SK-N-SH (cell line): ENCODE measurements around the gene CRTC3. TPM values are rescaled to one million over a fixed set of nuclear protein-coding genes. Genes with fewer than 3 reads are reported as not detected.

Source experiments
- CTCF ChIA-PET: fragments of 300-600, 350-600 bp; formaldehyde crosslinking; extraction: SDS; loops from one replicate; lab custom pipeline; 2021; lab: Yijun Ruan, JAX
- POLR2A ChIA-PET: fragments of 350-600 bp; sonication (Branson Sonifier 250); formaldehyde crosslinking; extraction: SDS; loops from one replicate; lab custom pipeline; 2020; ENCODE audit warnings: antibody characterized with exemption, inconsistent platforms; lab: Yijun Ruan, JAX
- DNase-seq: peaks from one replicate; pipeline ENCODE4 v3.0.0; 2012
- H2AFZ ChIP-seq: fragments of 200-600 bp; sonication (generic); 2 replicates; pipeline ENCODE4 v1.8.1; 2016; ENCODE audit warnings: antibody characterized with exemption, mild to moderate bottlenecking, low read depth
- H3F3A ChIP-seq: fragments of 200-600 bp; sonication (generic); replicated peaks from 2 replicates; pipeline ENCODE3; 2016; ENCODE audit warnings: antibody characterized with exemption, mild to moderate bottlenecking; ENCODE audit not compliant: insufficient read depth
- H3K27ac ChIP-seq, 2 experiments: fragments of 200-500 bp in 1 of 2; fragments of 200-600 bp in 1 of 2; sonication (Bioruptor generic) in 1 of 2; sonication (generic), shearing (Covaris generic) in 1 of 2; 2 replicates each; pipeline versions ENCODE4 v1.5.1 to v1.6.1; 2014 to 2016; ENCODE audit warnings: low read depth in 2 of 2, inconsistent platforms in 1 of 2, low read length in 1 of 2, mild to moderate bottlenecking in 1 of 2, mixed read lengths in 1 of 2
- H3K27me3 ChIP-seq: fragments of 200-600 bp; sonication (generic), shearing (Covaris generic); 2 replicates; pipeline ENCODE4 v1.6.1; 2016; ENCODE audit warnings: mixed run types; ENCODE audit not compliant: insufficient read depth
- H3K36me3 ChIP-seq, 2 experiments: fragments of 200-500 bp in 1 of 2; fragments of 200-600 bp in 1 of 2; sonication (Bioruptor generic) in 1 of 2; sonication (generic) in 1 of 2; replicated peaks in 1 of 2; 2 replicates each; pipeline versions ENCODE3 to v1.5.1; 2014 to 2016; ENCODE audit warnings: low read length in 1 of 2, mild to moderate bottlenecking in 1 of 2; ENCODE audit not compliant: insufficient read depth in 2 of 2, control insufficient read depth in 1 of 2
- H3K4me1 ChIP-seq, 2 experiments: fragments of 200-500 bp in 1 of 2; fragments of 200-600 bp in 1 of 2; sonication (Bioruptor generic) in 1 of 2; sonication (generic), shearing (Covaris generic) in 1 of 2; 2 replicates each; pipeline versions ENCODE4 v1.5.1 to v1.6.1; 2014 to 2016; ENCODE audit warnings: low read depth in 1 of 2, low read length in 1 of 2, mixed run types in 1 of 2; ENCODE audit not compliant: insufficient read depth in 2 of 2, control insufficient read depth in 1 of 2
- H3K4me2 ChIP-seq: fragments of 200-600 bp; sonication (generic), shearing (Covaris generic); 2 replicates; pipeline ENCODE4 v1.6.1; 2017; ENCODE audit warnings: mixed run types
- H3K4me3 ChIP-seq, 2 experiments: fragments of 200-500 bp in 1 of 2; fragments of 200-600 bp in 1 of 2; sonication (Bioruptor generic) in 1 of 2; sonication (generic), shearing (Covaris generic) in 1 of 2; 2 replicates each; pipeline versions ENCODE4 v1.5.1 to v1.8.1; 2014 to 2016; ENCODE audit warnings: low read depth in 2 of 2, inconsistent platforms in 1 of 2, low read length in 1 of 2, mild to moderate bottlenecking in 1 of 2, mixed read lengths in 1 of 2, moderate library complexity in 1 of 2
- H3K79me2 ChIP-seq: fragments of 200-600 bp; sonication (generic); 2 replicates; pipeline ENCODE4 v1.8.1; 2017; ENCODE audit warnings: mild to moderate bottlenecking; ENCODE audit not compliant: insufficient read depth
- H3K9ac ChIP-seq: fragments of 200-600 bp; sonication (generic); 2 replicates; pipeline ENCODE4 v1.6.1; 2017; ENCODE audit warnings: mixed run types
- H3K9me2 ChIP-seq: fragments of 200-600 bp; sonication (generic); 2 replicates; pipeline ENCODE4 v1.6.1; 2017; ENCODE audit warnings: mixed run types
- H3K9me3 ChIP-seq: fragments of 200-600 bp; sonication (generic); 2 replicates; pipeline ENCODE4 v1.6.1; 2017; ENCODE audit warnings: mixed run types, mild to moderate bottlenecking, moderate library complexity
- H4K20me1 ChIP-seq: fragments of 200-600 bp; sonication (generic); 2 replicates; pipeline ENCODE4 v1.6.1; 2017; ENCODE audit warnings: mild to moderate bottlenecking, mixed run types; ENCODE audit not compliant: insufficient read depth
- CTCF ChIP-seq: fragments of 200-600 bp; sonication (generic); IDR thresholded peaks from 2 replicates; pipeline ENCODE4 v1.6.1; 2017; ENCODE audit warnings: antibody characterized with exemption, mild to moderate bottlenecking, moderate library complexity
- FOSL2 ChIP-seq: IDR thresholded peaks from 2 replicates; pipeline ENCODE4 v1.4.0; 2012; ENCODE audit warnings: low read depth, mild to moderate bottlenecking, moderate library complexity, borderline replicate concordance
- GATA2 ChIP-seq: sonication (generic); formaldehyde crosslinking; IDR thresholded peaks from 2 replicates; pipeline ENCODE4 v1.5.0; 2020; ENCODE audit warnings: mild to moderate bottlenecking, missing genetic modification reagents
- NFIC ChIP-seq: IDR thresholded peaks from 2 replicates; pipeline ENCODE4 v1.4.0; 2012; ENCODE audit warnings: borderline replicate concordance
- NRF1 ChIP-seq: IDR thresholded peaks from 2 replicates; pipeline ENCODE4 v1.6.1; 2012; ENCODE audit warnings: low read depth, mild to moderate bottlenecking, low read length
- RCOR1 ChIP-seq: fragments of 150-350 bp; IDR thresholded peaks from 2 replicates; pipeline ENCODE4 v1.6.1; 2017; ENCODE audit warnings: antibody characterized with exemption, low read length
- RFX5 ChIP-seq: IDR thresholded peaks from 2 replicates; pipeline ENCODE4 v1.6.1; 2012; ENCODE audit warnings: mild to moderate bottlenecking, improper control_type of control experiment, low read length
- SIN3A ChIP-seq: IDR thresholded peaks from 2 replicates; pipeline ENCODE4 v1.6.1; 2012; ENCODE audit warnings: low read depth, mild to moderate bottlenecking, low read length, moderate library complexity, borderline replicate concordance
- SMC3 ChIP-seq: IDR thresholded peaks from 2 replicates; pipeline ENCODE4 v1.6.1; 2012; ENCODE audit warnings: low read depth, low read length, improper control_type of control experiment
- TAF1 ChIP-seq: IDR thresholded peaks from 2 replicates; pipeline ENCODE4 v1.6.1; 2012; ENCODE audit warnings: low read depth, mild to moderate bottlenecking, low read length, moderate library complexity, borderline replicate concordance
- TCF12 ChIP-seq: IDR thresholded peaks from 2 replicates; pipeline ENCODE4 v1.4.0; 2012
- TEAD4 ChIP-seq: IDR thresholded peaks from 2 replicates; pipeline ENCODE4 v1.4.0; 2012; ENCODE audit warnings: mild to moderate bottlenecking, borderline replicate concordance; ENCODE audit not compliant: insufficient read depth
- WGBS: methylation state at CpG from one replicate; pipeline ENCODE4 v1.1.6; 2017; ENCODE audit warnings: low lambda C conversion rate; 5-methylcytosine and 5-hydroxymethylcytosine counted together
- polyA plus RNA-seq, 3 experiments: library from polyadenylated mRNA; depleted of rRNA; stranded (reverse); fragments of >200 nt; gene quantifications; 2 replicates each; pipeline ENCODE4 v1.2.3, GENCODE V29; 2012

The CRTC3 gene
- polyA plus RNA-seq, 1 of the 3 experiments (the other 2 are of a cell fraction) = 16.7 TPM

- DNase-seq = no peak
- peaks cover 49% of the 10 kb centered on the region for H3K79me2 ChIP-seq
Measured at GRCh38 chr15:90564590-90564989, 34.9 kb downstream of the CRTC3 start.

GRCh38 chr15:90565866-90566265 is 36.1 kb downstream of the CRTC3 start:
- no peaks in the 10 kb centered on the region for H3K9me3 ChIP-seq
- peaks cover 9% of the 10 kb centered on the region for H3F3A ChIP-seq
- no peak for TF ChIP-seq CTCF
- TF ChIP-seq SMC3 = no peak
- no peak for TF ChIP-seq RFX5
- TF ChIP-seq TAF1 = no peak
- no peak for TF ChIP-seq GATA2
- TF ChIP-seq TCF12 = no peak
- TF ChIP-seq NRF1 = no peak
- no peak for TF ChIP-seq TEAD4
- TF ChIP-seq FOSL2 = no peak
- TF ChIP-seq, all 33 proteins: peak for 0
- Histone ChIP-seq H3K36me3 (peaks cover 3 to 15% of the 10 kb centered on the region in 2 experiments), H3K9ac (no peak overlapping the region), H3K27me3 (no peaks in the 10 kb centered on the region), H2AFZ (no peak overlapping the region), H3K4me2 (no peak overlapping the region), H3K4me3 (no peak overlapping the region), H3K79me2 (peaks cover 50% of the 10 kb centered on the region), H3K27ac (no peak overlapping the region), H3K9me2 (no peaks in the 10 kb centered on the region), H3K4me1 (peaks cover 7 to 20% of the 10 kb centered on the region in 2 experiments), H4K20me1 (no peaks in the 10 kb centered on the region)
- ChIA-PET CTCF (no interaction called here), POLR2A (no interaction called here)
- no peak for DNase-seq

More at GRCh38 chr15:90564590-90564989, 34.9 kb downstream of the CRTC3 start:
- Histone ChIP-seq H3F3A (peaks cover 15% of the 10 kb centered on the region), H3K9me3 (no peaks in the 10 kb centered on the region), H3K36me3 (peaks cover 3 to 15% of the 10 kb centered on the region in 2 experiments), H3K27ac (no peak overlapping the region), H3K4me2 (no peak overlapping the region), H3K27me3 (no peaks in the 10 kb centered on the region), H3K4me3 (no peak overlapping the region), H3K9ac (no peak overlapping the region), H3K4me1 (peaks cover 16 to 27% of the 10 kb centered on the region in 2 experiments), H4K20me1 (no peaks in the 10 kb centered on the region), H3K9me2 (no peaks in the 10 kb centered on the region), H2AFZ (no peak overlapping the region)
- ChIA-PET CTCF (interaction anchor here (0.6 kb wide), 1 partner anchor 78 kb away, joined by 3 read pairs; no protein-coding TSS in a partner anchor), POLR2A (no interaction called here)
- TF ChIP-seq RCOR1 (no peak), SIN3A (no peak), FOSL2 (no peak), TEAD4 (no peak), NFIC (no peak)
- WGBS = 93% methylated on average over 2 of the region's 2 CpGs
